ENCODE data around the gene MCOLN2.

DNA sequence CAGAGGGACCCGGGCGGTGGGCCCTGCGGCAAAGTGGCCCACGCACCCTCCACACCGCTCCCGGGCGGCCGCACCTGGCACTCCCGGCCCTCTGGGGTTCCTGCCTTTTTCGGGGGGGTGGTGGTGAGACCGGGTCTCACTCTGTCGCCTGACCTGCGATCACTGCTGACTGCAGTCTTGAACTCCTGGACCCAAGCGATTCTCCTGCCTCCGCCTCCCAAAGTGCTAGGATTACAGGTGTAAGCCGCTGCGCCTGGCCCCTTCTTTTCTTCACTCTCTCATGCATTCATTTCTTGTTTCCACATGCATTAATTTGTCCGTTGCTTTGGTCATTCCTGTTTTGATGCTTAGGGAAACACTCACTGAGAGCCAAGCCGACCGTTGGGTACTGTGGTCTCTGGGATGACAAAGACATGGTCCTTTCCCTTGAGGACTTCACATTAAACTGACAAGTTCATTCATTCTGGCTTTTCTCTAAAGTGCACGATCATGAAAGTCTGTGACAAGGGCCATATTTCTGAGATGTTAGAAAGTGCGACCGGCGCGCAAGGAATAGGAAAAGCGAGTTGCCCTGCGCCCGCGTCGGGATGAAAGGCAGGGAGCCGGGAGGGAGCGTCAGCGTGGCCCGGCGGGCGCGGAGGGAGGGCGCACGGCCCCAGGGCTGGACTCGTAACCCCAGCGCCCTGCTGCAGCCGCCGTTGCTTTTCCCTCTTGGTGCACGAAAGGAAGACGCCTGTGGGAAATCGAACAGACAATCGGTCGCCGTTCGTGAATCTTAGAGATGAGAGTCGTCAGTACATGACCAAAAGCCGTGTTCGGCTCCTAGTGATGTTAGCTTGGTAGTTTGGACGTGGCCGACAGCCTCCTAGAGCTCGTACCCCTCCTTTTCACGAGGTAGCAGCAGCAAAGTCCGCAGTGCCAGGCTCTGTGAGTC lies 1.0 kb upstream of the MCOLN2 start:
- TF ChIP-seq, protein P1, sequence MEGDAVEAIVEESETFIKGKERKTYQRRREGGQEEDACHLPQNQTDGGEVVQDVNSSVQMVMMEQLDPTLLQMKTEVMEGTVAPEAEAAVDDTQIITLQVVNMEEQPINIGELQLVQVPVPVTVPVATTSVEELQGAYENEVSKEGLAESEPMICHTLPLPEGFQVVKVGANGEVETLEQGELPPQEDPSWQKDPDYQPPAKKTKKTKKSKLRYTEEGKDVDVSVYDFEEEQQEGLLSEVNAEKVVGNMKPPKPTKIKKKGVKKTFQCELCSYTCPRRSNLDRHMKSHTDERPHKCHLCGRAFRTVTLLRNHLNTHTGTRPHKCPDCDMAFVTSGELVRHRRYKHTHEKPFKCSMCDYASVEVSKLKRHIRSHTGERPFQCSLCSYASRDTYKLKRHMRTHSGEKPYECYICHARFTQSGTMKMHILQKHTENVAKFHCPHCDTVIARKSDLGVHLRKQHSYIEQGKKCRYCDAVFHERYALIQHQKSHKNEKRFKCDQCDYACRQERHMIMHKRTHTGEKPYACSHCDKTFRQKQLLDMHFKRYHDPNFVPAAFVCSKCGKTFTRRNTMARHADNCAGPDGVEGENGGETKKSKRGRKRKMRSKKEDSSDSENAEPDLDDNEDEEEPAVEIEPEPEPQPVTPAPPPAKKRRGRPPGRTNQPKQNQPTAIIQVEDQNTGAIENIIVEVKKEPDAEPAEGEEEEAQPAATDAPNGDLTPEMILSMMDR (IDR thresholded peaks at IDR 0.05; ENCODE audit: insufficient read depth, low read length), result no peak
- no peak for TF ChIP-seq GABPA (IDR thresholded peaks at IDR 0.05; ENCODE audit: low read depth)
- TF ChIP-seq, protein P2, sequence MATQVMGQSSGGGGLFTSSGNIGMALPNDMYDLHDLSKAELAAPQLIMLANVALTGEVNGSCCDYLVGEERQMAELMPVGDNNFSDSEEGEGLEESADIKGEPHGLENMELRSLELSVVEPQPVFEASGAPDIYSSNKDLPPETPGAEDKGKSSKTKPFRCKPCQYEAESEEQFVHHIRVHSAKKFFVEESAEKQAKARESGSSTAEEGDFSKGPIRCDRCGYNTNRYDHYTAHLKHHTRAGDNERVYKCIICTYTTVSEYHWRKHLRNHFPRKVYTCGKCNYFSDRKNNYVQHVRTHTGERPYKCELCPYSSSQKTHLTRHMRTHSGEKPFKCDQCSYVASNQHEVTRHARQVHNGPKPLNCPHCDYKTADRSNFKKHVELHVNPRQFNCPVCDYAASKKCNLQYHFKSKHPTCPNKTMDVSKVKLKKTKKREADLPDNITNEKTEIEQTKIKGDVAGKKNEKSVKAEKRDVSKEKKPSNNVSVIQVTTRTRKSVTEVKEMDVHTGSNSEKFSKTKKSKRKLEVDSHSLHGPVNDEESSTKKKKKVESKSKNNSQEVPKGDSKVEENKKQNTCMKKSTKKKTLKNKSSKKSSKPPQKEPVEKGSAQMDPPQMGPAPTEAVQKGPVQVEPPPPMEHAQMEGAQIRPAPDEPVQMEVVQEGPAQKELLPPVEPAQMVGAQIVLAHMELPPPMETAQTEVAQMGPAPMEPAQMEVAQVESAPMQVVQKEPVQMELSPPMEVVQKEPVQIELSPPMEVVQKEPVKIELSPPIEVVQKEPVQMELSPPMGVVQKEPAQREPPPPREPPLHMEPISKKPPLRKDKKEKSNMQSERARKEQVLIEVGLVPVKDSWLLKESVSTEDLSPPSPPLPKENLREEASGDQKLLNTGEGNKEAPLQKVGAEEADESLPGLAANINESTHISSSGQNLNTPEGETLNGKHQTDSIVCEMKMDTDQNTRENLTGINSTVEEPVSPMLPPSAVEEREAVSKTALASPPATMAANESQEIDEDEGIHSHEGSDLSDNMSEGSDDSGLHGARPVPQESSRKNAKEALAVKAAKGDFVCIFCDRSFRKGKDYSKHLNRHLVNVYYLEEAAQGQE (IDR thresholded peaks at IDR 0.05; ENCODE audit: insufficient replicate concordance, low read depth), result no peak
